Activated CD4-positive, alpha-beta T cell treated with anti-CD3 and anti-CD28 coated beads, Interleukin-2, amount 50 U/mL, for 48 hours (primary cell): ENCODE data around the gene FBXW5.

ENCODE experiments used
- DNase-seq, 2 experiments: peaks; one replicate each; pipeline ENCODE4 v3.0.0-alpha.2; 2020

Gene FBXW5

DNA sequence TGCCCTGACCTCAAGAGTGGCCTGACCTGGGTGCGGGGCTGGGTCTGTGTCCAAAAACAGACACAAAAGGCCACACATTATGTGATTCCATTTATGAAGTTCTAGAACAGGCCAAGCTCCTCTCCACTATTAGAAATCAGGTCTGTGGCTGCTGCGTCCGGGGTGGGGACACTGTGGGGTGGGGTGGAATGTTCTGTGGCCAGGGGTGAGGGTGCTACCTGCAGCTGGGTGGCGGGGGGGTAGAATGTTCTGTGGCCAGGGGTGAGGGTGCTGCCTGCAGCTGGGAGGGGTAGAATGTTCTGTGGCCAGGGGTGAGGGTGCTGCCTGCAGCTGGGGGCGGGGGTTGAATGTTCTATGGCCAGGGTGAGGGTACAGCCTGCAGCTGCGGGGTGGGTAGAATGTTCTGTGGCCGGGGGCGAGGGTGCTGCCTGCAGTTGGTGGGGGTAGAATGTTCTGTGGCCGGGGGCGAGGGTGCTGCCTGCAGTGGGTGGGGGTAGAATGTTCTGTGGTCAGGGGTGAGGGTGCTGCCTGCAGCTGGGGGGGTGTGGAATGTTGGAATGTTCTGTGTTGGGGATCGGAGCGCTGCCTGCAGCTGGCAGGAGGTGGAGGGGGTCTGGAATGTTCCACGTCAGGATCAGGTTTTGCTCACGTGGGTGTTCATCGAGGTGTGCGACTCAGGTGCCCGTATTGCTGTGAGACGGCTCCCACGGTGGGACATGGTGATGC lies 15.8 kb upstream of the FBXW5 start:
- no peak for DNase-seq

DNA sequence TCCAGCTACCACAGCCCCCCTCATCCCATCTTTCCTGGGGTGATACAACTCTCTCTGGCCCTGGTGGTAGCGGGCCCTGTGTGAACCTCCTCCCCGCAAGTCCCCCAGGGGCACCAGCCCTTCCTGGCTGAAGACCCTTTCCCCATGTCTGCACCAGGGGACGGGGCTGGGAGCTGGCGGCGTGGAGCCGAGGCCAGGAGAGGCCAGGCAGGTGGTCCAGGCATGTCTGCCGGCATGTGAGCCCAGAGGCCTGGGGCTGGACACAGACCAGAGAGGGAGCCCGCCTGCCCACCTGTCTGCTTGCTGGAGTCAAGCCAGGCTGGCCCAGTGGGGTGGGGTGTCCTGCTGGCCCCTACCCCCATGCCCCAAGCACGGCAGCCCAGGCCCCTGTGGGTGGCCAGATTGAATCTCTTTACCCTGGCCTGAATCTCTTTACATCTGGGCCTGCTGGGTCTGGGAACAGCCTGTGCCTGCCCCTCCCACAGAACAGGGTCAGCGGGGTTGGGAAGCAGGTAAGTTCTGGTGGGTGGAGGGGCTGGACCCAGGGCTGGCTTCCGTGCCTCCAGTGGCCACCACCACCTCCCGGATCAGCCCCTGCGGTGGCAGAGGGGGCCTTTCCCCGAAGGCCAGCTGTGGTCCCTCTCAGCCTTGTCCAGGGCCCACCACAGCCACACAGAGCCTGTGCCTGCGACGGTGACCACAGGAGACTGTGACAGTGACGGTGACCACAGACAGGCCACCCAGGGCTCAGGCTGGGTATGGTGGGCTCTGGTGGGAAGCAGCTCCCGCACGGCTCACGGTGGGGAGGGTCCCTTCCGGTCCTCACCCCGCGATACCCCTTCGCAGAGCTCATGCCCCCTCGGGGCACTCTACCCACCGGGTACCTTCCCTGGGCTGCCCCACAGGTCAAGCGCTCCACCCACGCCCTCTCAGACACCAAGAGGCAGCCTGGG lies 14.6 kb upstream of the FBXW5 start:
- no peak for DNase-seq

DNA sequence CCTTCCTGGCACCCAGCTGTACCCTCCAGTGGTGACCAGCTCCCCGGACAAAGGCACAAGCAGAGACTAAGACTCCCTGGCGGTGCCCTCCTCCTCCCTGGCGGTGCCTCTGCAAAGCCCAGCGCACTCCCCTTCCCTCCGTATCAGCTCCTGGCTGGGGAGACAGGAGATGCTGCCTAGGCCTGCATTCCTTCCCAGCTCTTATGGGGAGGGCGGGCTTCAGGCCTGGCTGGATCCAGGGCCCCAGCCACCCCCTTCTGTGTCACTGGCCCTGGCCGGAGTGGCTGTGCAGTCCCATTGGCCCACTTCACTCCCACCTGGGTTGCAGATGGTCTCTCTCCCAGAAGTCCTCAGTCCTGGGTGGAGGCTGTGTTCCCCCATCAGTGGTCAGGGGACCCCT lies 13.9 kb upstream of the FBXW5 start:
- no peak for DNase-seq

DNA sequence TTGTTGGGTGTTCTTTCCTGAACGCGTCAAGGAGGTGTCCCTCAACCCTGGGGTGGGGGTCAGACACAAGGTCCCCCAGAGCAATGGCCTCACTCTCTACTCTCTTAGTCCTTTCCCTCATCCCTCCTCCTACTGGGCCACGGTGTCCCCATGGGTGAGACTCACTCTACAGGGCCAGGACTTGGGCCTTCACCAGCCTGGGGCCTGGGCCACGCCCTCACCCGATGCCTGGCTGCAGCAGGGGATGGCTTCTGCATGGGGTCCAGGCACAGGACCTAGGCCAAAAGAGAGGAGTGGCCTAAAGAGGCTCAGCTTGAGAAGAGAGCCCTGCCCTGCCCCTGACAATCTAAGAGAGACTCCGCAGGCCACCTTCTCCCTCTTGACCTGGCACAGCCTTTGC lies 13.4 kb upstream of the FBXW5 start:
- no peak for DNase-seq

DNA sequence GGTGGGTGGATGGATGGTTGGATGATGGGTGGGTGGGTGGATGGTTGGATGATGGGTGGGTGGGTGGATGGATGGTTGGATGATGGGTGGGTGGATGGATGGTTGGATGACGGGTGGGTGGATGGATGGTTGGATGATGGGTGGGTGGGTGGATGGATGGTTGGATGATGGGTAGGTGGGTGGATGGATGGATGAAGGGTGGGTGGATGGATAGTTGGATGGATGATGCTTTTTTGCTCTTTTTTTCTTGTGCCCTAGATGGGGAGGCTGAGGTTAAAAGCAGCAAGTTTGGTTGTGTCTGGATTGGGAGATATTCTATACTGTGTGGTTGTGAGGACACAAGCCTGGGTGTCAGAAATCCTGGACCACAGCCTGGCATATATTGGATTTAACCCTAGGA lies 12.9 kb upstream of the FBXW5 start:
- no peak for DNase-seq

DNA sequence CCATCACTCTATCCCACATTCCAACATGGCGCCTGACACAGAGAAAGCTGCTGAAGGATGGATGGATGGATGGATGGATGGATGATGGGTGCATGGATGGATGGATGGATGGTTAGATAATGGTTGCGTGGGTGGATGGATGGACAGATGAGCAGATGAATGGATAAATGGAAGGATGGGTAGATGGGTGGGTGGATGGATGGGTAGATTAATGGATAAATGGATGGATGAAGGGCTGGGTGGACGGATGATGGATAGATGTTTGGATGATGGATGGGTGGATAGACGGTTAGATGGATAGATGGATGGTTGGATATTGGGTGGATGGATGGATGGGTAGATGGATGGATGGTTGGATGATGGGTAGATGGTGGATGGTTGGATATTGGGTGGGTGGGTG lies 12.1 kb upstream of the FBXW5 start:
- DNase-seq = no peak

DNA sequence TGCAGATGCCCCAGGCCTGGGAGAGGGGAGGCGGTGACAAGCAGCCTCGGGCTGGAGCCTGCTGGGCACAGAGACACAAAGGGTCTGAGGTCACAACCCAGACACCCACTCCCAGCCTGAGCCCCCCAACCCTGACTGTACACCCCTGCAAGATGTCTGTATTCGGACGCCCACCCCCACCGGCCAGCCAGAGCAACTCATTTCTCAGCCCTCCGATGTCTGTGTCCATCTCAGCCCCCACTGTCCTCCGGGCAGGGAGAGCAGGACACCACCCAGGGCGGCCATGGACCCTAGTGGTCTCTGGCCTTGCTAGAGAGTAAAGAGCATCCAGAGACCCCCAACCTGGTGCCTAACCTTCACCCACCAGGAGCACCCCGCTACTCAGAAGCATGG lies 11.4 kb upstream of the FBXW5 start:
- no peak for DNase-seq

DNA sequence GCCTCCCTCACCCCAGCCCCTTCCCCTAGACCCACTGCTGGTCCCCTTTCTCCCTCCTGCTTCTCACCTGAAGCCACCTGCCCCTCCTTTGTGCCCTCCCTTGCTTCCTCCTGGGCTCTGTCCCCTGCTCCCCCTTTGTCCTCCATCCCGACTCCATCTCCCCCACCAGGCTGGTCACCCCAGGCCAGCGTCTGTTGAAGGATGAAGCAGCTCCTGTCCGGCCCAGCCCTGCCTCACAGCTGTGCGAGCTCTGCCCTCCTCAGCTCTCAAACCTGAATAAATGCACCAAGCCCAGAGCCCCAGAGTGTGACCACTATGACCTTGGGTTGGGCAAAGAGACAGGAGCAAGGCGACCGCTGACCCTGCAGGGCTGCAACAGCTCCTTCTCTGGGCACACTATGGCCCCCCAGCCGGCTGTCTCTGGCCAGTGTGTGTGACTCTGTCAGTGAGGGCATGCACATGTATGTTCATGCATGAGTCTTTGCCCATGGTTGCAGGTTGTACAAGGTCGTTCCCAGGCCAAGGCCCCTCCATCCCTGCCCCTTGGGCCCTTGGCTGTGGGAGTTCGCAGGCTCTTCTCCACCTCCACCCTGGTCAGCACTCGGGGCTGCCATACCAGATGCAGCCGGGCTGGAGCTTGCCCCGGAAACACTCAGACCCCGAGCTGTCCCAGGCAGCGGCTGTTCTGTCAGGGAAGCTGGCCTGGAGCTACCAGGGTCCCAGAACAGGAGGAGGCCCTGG lies 10.8 kb upstream of the FBXW5 start:
- no peak for DNase-seq

DNA sequence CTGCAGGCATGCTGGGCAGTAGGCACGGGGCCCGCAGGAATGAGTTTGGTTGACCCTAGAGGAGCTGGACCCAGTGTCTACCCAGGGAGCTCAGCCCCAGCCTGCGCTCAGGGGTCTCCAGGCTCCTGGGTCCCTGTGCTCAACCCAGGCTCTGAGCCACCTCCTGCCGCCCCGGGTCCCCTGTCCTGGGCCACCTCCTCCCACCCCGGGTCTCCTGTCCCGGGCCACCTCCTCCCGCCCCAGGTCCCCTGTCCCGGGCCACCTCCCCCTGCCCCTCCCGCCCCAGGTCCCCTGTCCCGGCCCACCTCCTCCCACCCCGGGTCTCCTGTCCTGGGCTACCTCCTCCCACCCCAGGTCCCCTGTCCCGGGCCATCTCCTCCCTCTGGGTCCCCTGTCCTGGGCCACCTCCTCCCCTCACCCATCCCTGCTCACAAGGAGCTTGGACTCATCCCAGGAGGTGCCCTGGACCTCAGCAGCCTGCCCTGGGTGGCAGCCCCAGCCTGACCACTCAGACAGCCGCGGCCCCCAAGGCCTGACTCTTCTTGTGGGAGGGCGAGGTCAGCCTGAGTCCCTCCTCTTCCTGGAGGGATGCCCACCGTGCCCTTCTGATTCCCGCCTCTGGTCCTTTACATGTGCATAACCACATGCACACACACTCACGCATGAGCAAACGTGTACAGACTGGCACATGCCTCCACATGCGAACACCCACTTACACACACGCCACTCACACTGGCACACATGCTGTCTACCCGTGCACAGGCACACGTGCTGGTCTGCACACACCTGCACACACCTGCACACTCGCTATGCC lies 9.9 kb upstream of the FBXW5 start:
- DNase-seq = no peak

DNA sequence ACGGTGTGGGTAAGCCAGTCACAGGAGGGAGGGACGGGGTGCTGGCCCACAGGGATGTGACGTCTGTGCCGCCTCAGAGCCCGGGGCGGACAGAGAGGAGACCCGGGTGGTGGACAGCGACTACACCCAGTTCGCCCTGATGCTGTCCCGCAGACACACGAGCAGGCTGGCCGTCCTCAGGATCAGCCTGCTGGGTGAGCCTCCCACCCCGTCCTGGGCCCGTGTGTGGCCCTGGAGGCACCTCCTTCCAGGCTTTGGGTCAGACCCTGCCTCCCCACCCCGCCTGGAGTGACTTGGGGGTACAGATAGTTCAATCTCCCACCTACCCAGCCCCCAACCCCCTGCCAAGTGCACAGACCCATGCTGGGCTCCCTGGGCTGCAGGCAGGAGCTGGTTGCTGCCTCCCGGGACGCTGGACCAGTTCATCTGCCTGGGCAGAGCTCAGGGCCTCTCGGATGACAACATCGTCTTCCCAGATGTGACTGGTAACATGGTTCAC lies 9.3 kb upstream of the FBXW5 start:
- no peak for DNase-seq

DNA sequence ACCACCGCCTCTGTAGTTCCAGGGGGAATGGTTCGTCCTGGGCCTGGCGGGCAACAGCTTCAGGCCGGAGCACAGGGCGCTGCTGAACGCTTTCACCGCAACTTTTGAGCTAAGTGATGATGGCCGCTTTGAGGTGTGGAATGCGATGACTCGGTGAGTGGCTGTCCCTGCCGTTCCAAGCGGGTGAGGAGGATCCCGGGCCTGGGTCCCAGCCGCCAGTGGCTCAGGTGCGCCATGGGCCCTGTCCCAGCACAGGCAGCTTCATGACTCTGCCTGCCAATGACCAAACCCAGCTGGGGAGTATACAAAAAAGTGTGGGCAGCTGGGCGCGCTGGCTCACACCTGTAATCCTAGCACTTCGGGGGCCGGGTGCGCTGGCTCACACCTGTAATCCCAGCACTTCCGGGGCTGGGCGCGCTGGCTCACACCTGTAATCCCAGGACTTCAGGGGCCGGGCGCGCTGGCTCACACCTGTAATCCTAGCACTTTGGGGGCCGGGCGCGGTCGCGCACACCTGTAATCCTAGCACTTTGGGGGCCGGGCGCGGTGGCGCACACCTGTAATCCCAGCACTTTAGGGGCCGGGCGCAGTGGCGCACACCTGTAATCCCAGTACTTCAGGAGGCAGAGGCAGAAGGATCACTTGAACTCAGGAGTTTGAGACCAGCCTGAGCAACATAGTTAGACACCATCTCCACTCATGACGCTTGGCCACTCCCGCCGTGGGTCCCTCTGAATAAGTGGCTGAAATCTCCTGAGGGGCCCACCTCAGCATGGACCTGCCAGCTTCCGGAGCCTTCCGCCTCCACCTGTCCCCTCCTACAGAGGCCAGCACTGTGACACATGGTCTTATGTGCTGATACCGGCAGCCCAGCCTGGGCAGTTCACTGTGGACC lies 8.6 kb upstream of the FBXW5 start:
- no peak for DNase-seq

DNA sequence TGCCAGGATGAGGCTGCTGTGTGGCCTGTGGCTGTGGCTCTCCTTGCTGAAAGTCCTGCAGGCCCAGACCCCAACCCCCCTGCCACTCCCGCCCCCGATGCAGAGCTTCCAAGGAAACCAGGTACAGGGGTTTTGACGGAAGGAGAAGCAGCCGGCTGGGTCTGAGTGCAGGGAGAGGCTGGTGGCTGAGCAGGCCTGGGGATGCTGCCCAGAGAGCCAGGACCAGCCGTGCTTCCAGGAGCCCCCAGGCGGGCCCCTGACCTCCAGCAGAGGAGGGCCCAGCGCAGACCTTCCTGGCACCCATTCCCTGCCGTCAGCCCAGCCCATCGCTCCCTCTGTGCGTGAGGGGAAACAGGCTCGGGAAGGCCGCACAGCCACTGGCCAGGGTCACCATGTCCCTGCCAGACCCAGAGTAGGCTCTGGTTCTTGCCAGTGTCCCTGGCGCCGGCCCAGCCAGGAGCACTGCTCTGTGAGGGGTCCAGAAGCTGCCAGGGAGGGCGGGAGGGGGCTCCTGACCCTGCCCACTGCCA lies 7.8 kb upstream of the FBXW5 start:
- no peak for DNase-seq

DNA sequence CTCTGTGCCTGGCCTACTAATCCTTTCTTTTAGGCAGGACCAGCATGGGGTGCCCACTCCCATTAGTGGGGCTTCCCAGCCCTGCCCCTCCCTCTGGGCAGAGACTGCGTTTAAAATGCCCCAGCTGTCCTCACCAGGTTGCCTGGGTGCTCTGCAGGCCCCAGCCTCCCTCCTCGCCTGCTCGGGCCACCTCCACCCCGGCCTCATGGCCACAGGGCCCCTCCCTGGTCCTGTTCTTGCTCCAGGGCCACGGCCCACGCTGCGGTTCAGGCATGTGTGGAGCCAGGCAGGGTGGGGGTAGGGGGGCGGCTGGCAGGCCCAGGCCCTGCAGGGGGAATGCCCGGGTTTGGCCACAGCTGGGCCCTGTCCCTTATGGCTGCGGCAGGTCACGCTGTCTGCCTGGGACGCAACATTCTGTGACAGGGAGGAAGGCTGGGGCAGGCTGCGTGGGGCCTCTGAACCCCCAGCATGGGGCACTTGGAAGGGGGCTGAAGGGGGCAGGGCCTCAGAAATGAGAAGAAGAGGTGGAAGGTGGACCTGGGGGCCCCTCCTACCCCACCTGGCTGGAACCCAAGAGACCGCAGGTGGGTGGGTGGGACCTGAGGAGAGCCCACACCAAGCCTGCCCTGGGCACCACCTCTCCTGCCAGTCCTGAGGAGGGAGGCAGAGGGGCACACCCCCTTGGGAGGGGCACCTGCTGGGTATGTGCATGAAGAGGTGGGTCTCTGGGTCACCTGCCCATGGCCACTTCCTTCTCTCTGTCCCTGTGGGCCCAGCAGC lies 7.2 kb upstream of the FBXW5 start, which contains the start of gene LCN12:
Gene LCN12, plus strand, starts transcription at position 733 of the 780 bp plus-strand sequence. CDS start 55 bp downstream, outside the sequence.
- no peak for DNase-seq

DNA sequence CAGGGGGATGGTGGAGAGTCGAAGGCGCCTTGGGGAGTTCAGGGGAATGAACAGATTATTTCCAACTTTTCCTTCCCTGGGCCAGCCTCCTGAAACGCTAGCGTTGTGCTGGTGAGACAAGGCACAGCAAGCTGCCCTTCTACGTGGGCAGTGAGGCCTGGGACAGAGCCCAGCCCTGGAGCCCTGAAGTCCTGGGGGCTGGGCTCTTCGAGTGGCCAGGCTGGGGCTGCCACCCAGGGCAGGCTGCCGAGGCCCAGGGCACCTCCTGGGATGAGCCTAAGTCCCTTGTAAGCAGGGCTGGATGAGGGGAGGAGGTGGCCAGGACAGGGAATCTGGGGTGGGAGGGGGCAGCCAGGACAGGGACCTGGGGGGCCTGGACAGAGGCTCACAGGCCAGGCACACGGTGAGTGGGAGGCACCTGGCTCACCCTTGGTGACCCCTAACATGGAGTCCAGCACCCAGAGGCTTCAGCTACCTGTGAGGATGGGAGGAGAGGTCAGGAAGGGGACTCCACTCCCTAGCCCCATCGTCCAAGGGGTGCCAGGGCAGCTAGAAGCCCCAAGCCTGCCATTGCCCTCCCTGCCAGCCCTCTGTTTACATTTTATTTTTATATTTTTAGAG lies 6.2 kb upstream of the FBXW5 start:
- no peak for DNase-seq

DNA sequence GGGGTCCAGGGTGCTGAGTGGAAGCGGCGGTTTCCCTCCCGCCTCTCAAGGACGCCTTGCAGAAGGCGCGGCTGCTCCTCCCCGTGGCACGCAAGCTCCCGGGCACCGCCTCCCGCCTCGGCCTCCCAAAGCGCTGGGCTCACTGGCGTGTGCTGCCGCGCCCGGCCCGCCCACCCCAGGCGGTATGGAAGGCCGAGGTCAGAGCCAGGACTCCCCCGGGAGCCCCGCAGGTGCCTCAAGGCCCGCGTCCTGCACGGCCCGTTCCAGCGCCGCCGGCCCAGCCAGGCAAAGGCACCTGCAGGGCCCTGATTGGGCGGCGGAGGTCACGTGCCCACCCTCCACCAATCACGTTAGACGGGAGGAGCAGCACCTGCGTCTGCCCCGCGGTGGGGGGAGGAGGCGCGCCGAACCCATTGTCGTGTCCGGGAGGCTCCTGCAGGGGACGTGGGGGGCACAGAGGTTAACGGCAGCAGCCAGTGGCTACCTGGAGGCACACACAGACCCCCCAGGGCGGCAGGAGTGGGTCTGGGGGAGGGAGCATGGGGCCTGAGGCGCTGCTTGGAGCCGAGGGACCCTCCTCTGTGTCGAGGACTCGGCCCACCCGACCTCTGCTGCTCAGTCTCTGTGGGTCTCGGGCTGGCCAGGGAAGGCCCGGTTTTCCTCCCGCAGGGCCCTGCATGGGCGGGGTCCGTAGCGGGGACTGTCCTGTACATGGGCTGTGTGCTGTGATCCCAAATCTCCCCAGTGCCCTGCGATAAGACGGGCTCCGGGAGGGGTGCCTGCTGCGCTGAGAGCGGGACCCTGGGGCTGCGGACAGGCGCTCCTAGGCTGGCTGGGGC lies 5.5 kb upstream of the FBXW5 start:
- DNase-seq = peak; percentile 98

DNA sequence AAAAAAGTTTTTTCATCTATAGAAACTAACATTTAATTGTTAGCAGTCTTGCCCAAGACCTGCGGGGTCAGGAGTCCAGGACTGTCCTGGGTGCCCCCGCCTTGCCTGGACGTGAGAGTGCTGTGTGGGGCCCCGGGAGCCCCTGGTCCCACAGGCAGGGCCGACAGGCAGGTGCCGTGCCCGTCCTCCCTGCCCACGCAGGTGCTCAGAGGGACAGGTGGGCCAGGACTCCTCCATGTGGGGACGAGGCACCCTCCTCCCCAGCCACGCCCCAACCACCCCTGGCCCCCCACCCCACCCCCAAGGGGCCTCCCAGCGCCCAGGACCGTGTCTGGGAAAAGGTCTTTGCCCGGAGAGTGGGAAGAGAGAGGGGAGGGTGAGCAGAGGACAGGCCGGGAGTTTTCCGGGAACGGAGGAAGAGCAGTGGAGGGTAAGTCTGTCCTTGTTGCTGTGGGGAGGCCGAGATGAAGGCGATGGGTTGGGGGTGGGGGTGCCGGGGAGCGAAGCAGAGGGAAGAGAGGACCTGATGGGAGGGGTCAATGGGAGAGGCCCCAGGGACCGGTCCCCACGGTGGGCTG lies 4.8 kb upstream of the FBXW5 start:
- no peak for DNase-seq

DNA sequence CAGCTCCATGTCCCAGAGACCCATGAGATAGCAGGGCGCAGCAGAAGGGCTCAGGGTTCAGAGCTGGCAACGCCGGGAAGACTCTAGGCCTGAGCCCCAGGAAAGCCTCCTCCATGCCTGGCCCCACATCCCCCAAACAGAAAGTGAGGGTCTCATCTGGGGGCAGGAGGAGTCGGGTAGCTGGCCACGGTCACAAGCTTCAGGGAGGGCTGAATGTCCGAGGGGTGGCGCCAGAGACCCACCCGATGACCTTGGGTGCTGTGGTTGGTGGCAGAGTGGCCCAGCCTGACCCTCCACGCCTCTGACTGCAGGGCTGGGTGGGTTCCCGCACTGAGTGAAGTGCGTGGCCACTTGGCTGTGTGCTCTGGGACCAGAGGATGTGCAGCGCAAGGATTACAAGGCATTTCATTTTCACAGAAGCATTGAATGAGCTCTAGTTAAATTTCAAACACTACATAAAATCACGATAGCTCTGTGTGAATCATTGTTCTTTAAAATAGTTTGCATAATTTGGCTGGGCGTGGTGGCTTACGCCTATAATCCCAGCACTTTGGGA lies 3.5 kb upstream of the FBXW5 start:
- DNase-seq = peak in 1 of 2 experiments; percentile 35
